Left kidney (tissue), 2 donors: ENCODE measurements around the gene RNF121. TPM values are rescaled to one million over a fixed set of nuclear protein-coding genes. Genes with fewer than 3 reads are reported as not detected.

Experiments
- DNase-seq: peaks from one replicate; pipeline ENCODE4 v3.0.0-alpha.2; 2013
- polyA plus RNA-seq: library from polyadenylated mRNA; unstranded; fragments of 120-200 nt; gene quantifications from one replicate; pipeline ENCODE4 v1.2.1, GENCODE V29; 2013; ENCODE audit not compliant: insufficient read length

Gene RNF121
- polyA plus RNA-seq, 1 donor: 46.7 TPM

DNA sequence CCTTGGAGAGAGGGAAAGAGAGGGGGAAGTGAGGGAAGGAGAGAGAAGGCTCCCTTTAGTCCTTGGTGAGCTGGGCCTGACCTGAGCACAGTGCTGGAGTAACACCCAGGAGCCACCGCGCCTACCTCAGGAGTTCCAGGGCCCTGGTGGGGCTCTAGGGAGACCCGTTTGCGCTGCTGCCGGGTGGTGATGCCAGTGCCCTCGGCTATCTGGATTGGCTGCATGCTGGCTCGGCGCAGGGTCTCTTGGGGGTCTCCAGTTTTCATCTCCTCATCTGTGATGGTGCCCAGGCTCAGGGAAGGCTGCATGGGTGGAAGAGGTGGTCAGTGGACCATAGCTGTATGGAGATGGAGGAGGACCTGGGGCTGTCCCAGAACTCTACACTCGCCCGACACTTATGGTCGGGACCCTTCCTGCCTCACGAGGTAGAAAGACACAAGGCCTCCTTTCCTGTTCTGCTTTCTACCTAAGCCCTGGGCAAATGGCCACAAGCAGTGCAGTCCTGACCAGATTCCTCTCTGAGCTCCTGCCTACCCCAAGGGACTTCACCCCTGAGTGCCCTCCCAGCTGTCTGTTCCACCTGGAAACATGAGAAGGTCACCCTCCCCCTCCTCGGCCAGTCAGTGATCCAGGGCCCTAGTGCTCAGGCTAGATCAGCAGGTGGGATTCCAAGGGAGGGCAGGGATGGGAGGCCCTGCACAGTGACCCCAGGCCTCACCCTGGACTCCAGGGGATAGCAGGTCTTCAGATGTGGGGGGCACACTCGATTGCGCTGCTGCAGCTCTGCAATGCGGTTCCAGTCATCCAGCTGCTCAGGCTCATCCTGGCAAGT, 75.9 kb downstream of the RNF121 start:
- no peak for DNase-seq

DNA sequence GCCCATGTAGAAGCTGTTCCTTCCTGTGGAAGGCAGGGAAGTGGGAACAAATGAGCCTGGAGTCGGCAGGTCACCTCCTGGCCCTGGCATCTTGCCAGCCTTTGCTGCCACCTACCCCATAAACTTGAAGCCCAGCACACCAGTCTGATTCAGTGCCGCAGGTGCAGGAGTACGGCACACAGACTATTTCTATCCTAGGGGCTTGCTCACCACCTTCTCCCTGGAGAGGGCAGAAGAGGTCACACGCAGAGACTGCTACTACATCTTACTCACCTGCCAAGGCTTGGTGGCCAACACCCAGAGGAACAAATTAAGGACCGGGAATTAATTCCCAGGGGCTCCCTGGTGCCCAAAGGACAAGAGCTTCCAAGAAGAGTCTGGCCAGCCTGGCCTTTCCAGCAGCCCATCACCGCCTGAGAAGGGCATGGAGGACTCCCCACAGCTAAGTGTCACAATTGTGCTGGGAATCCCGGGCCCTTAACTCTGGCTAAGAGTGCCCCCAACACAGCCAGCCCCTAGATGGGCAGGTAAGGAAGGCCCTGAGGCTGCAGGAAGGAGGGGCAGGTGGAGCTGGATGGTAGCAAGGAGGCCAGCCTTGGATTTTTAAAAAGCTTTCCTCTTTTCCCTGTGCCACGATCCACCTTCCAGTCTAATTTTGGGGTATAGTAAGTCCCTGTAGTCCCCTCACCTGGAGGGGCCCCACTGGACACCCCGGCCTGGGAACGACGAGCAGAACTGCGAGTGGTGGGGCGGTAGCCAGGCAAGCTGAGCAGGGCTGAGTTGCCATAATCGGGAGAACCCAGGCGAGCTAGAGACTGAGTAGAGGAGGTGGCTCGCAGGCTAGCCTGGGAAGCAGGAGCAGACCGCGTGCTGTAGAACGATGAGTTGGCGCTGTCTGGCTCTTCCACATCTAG, 76.8 kb downstream of the RNF121 start:
- no peak for DNase-seq

DNA sequence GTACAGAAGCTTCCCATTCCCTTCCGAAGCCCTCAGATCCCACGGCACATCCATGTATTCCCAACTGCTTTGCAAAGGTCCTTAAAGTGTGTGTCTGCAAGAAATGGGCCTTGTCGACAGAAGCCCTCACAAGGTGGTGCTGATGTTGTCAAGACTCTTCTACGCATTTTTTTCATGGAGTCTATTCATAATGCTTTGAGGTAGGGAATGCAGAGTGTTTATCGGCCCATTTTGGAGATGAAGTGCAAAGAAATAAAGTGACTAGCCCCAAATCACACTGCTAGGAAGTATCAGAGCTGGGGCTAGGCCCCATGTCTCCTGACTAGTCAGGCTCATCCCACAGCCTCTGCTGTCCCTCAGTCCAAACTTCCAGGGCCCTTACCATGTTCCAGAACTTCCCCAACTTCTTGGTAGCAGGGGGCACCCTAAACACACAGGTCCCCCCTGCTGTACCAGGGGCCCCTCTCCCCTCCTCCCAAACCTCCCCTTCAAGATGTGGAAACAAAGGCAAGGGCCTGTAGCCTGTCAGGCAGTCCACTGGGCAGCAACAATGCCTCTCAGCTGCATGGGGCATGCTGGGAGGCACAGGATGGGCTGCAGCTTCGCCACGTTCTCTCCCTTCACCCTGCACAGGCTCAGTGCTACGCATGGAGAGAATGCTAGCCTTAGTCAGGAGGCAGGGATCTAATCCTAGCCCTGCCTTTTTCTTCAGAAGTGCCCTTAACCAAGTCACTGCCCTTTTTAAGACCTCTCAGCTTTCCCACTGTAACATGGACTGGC, 77.7 kb downstream of the RNF121 start:
- DNase-seq: no peak

DNA sequence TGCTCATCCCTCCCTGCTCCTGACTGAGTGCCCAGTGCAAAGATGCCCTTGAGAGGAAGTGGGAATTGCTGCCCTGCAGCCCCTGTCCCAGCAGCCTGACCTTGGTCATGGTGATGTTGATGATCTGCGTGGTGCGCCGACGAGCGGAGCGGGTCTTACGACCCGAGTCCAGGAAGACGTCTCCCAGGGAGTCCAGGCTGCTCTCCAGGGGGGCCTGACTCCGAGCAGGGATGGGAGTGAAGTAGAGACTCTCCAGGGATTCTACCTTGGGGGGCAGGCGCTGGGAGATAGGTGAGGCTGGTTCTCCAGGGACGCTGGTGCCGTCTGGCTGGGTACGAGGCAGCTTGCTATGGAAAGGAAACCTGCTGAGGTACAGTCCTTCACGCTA, 78.2 kb downstream of the RNF121 start:
- no peak for DNase-seq

DNA sequence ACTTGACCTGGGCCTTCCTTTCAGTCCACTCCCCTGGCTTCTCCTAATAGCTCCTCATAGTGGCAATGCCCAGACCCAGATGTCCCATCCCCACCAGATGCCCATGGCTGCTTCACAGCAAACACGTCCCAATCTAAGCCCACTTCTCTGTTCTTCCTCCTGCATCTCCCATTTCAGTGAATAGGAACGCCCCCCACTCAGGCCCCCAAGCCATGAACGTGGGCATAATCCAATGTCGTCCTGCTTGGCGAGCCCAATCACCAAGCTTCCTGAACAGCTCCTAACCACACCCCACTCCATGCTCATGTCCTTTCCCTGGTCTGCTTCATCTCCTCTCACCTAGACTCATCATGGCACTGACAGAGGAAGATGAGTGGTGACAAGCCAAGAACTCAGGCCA, 78.7 kb downstream of the RNF121 start:
- DNase-seq: no peak

DNA sequence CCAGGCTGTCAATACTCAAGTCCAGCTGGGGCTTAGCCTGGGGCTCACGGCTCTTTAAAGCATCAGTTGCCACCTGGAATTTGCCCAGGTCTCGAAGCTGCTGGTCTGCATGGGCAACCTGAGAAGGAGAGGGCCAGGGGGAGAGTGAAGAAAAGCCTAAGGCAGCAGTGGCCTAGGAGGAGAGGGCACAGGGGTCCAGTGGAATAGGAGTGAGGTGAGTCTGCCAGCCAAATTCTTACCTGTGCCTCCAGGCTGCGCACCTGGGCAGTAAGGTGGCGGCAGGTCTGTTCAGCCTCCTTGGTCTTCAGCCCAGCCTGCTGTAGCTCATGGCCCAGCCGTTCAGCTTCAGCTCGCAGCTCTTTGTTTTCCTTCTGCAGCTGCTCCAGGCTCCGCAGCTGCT, 79.9 kb downstream of the RNF121 start:
- DNase-seq: no peak

DNA sequence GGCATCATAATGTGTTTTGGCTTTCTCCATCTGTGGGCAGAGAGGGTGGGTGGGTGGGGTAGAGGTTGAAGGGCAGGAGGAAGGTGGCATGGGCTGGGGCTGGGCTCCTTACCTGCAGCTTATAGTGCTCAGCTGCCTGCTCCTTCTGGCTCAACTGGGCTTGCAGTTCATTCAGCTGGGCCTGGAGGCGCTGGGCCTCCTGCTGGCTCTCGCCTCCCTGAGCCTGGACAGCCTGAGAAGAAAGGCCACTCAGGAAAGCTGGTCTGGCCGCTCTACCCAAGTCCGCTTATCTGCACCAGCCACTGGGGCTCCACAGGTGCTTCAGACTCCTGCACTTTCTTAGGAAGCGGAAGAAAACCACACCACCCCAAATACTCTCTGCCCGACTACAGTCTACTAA, 80.3 kb downstream of the RNF121 start:
- no peak for DNase-seq

DNA sequence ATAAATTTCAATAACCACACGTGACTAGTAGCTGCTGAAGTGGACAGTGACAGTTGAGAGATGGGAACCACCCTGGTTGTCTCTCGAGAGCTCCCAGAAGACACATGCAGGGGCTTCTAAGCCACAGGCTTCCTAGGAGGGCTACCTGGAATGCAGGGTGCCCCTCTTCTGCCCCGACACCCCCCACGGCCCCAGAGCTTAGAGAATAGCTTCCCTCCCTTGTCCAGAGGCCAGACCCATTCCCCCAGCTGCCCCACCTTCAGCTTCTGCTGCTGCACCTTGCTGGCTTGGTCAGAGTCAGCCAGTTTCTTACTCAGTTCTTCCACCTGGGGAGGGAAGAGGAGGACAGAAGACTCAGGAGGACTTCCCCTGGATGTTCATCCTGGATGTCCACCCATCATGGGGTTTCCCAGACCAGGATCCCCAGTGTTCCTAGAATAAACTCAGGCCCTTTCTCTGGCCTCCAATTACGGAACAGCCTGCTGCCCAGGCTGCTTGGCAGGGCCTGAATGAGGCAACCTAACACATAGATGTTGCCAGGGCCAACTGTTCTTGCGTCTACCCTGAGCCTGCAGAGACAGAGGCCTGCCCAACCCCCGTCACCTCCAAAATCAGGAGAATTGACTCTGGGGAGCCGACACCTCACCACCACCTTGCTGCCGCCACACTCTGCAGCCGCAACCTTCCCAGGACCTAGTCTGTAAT, 81.8 kb downstream of the RNF121 start:
- no peak for DNase-seq

DNA sequence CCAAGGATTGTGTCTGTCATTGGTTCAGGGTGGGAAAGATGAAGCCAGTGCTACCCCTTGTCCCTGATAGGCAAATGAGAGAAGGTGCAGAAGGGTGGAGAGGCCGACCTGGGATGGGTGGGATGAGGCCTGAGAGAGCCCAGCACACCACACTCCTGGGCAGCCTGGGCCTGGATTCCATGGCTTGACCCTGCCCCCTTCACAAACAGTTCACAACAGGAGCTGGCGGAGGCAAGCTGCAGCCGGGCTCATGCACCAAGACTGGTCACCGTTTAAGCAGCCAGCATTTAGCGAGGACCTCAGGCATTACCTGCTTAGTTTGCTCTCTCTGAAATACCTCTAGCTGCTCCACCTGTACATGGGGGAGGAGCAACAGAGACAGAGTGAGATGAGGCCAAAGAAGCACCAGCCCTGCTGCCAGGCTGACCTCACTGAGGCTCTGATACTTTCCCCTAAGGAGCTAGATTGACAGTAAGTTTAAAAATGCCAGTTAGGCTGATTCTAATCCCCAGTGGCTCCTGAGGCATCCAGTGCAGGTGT, 83.3 kb downstream of the RNF121 start:
- no peak for DNase-seq

DNA sequence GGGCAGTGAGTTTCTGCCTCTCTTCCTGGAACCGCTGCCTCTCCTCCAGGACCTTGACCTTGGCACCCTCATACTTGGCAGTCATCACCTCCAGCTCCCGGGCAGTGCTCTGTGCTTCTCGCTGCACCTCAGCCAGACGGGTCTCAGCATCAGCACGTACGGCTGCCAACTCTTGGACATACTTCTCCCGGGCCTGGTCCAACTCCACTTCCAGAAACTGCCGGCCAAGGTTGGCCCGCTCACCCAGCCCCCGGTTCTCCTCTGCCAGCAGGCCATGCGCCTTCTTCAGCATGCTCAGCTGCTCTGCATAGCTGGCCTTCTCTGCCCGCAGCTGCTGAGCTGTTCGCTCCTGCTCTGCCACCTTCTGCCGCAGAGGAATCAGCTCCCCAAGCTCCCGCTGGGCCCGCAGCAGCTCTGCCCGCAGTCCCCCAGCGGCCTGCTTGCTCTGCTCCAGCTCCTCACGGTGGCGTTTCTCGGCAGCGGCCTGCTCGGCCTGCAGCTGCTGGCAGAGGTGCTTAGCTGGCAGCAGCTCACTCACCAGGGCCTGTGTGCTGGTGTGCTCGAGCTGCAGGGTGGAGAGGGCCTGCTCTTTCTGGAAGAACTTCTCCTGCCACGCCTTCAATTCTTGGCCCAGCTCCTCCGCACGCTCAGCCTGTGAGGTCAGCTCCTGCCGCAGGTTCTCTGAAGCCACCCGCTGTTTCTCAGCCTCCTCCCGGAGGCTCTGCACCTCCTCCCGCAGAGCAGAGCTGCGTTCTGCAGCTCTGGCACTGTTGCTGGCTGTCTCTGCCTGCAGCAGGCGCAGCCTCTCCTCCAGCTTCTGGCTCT, 84.3 kb downstream of the RNF121 start:
- no peak for DNase-seq

DNA sequence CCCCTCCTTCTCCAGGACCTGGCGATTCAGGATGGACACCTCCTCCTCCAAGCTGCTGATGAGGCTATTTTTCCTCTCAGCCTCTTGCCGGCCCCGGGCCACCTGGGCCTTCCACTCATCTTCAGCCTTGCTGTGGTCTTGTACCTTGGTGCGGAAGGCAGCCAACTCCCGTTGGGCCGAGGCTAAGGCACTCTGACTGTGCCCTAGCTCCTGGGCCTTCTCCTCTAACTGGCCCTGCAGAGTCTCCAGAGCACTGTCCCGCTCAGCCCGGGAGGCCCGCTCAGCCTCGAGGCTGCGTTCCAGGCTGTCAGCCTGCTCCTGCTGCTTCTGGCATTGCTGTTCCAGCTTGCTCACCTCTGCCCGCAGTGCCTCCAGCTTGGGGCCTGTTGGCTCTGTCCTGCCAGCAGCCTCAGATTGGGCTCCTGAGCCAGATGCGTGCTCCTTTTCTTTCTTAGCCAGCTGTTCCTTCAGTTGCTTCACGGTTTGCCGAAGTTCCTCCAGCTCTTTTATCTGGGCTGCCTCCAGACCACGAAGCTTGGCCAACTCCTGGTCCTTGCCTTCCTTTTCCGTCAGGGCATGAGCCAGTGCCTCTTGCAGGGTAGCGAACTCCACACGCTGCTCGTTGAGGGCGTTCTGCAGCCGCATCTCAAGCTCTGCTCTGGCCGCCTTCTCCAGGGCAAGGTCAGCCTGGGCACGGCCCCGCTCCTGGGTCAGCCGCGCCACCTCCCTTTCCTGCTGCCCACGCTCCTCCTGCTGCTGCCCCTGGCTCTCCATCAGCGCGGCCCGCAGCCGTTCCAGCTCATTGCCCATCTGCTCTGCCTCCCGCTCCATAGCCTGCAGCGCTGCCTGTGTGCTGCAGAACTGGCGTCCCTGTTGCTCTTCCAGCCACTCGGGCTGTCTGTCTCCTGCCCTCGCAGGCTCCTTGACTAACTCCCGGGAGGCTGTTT, 85.2 kb downstream of the RNF121 start:
- DNase-seq: no peak

DNA sequence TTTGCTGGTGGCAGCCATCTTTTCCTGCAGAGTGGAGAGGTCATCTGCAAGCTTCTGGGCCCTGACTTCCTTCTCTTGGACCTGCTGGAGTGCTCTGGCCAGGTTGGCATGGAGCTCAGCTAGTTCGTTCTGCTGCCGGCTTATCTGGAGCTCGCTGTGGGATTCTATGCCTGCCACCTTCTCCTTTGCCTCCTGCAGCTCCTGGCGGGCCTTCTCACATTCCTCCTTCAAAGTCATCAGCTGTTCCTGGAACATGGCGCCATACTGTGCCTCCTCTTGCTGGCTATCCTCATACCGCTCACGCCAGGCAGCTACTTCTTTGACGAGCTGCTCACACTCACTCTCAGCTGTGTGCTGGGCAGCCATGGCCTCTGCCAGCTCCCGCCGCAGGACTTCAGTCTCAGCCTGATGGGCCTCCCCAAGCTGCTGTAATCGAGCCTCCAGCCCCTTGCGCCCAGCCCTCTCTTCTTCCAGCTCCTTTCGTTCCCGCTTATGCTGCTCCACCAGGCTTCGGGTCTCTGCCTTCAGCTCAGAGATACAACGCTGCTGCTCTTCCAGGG, 86.0 kb downstream of the RNF121 start:
- DNase-seq: no peak

DNA sequence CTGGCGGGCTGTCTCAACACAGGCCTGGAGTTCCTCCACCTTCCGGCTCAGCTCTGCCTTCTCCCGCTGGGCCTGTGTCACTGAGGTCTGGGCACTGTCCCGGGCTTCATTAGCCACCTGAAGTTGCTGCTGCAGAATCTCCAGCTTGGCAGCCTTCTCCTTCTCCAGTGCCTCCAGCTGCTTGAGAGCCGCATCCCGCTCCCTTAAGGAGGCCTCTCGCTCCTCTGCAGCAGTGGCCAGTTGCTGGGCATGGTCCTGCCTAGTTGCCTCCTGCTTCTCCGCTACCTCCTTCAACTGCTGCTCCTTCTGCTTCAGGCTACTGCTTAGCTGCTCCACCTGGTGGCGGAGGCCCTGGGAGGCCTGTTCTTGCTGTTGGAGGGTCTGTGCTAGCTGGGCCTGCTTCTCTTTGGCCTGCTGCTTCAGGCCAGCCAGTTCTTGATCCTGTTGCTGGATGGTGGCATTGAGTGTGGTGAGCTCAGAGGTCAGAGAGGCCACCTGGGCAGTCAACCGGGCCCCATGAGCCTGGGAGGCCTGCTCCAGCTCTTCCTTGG, 86.7 kb downstream of the RNF121 start:
- no peak for DNase-seq

DNA sequence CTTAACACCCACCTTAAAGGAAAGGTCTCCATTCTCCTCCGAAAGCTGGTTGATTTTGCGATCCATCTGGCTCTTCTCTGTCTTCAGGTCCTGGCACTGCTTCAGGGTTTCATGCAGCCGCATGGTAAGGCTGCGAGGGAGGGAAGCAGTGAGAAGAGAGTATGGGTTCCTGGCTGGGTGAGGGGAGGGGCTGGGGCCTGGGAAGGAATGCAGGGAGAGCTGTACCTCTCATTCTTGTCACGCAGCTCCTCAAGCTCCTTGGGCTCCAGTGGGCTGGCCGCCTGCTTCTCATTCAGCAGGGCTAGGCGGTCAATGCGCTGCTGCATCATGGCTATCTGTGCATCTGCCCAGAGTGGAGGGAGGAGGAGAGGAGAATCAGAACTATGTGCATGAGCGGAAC, 89.3 kb downstream of the RNF121 start:
- no peak for DNase-seq

DNA sequence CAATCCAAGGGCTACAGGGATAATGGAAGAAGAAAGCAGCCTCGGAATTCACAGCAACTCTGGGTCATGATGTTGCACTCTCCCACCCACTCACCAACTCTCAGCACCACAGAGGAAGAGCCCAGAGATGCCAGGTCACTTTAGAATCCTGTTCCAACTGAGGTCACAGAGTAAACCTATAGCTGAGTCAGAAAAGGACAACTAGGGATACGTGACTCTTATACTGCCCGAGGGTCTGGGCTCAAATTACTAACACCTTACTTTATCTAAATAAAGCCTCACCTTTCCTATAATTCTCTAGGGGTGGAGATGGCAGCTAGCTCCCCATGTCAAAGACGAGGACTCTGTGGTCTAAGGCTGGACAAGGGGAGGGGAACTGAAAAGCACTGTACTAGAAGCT, 94.5 kb downstream of the RNF121 start:
- DNase-seq: no peak

DNA sequence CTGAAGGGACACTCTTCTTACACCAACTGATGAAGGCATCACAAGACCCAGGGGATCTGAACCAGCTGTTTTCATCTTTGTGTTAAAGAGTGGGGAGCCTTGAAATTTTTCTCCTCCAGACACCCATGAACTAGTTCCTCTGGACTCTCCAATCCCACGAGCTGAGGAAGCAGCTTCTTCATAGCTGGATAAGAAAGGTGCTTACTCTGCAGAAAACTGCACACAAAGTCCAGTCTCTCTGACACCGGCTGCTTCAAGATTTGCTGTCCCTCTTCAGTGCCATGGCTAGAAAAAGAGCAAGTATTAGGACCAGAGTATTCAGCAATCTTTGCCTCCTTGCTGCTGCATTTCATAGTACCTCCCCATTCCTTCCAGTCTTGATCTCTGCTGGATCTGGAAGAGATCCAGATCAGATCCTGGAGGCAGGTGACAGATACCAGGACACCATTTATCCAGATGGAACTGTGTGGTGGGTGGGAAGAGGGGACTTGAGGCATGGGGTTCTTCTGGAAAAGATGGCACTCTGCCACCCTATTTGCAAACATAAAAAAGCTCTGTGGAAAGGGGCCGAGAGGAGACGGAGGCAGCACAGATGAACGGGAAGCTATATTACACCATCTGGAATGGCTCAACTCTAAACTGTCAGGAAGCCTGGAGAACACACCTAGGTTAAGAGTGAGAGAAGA, 95.4 kb downstream of the RNF121 start:
- no peak for DNase-seq

DNA sequence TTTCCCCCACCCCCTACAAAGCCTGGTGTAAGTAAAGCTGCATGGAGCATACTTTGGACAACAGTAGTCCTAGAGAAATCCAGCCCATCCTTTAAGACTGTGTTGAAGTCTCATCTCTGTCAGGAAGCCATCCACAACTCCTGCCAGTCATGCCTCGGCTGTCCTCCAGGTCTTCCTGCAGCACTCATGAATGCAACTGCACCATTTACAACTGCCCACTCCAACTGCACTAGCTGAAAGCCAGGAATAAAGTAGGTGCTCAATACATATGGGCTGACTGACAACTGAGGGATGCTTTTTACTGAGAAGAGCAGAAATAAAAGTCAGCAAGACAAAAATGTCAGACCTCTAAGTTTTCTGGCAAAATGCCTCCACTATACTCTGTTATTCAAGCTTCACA, 97.2 kb downstream of the RNF121 start:
- no peak for DNase-seq

DNA sequence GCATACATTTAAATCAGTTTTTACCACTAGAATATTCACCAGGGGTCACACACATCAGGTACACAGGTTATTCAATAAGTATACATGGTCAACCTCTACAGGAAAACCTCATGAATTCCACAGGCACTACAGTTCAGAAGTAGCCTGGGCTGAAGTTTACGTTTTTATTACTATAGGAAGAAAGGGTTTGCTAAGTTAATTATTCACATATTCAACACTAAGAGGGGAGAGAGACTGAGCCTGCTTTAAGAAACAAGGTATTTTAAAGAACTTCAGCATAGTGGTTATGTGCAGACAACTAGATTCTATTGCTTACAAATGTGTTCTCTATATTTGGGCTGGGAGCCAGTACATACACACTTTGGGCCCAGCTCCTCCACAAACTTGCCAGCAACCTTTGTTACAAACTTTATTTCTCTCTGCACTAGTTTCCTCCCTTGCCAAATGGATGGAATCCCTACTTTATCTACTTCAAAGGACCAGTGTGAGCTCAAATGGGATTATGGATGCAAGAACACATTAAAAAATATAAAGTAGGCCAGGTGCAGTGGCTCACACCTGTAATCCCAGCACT, 101.7 kb downstream of the RNF121 start:
- no peak for DNase-seq
